GM21381 (cell line): Measurements from ENCODE around the gene ALPK1.

Source experiments
- ATAC-seq: cut with Tn5 transposase; IDR thresholded peaks from one replicate; pipeline ENCODE4 v1.9.1; 2021; ENCODE audit warnings: mild to moderate bottlenecking, moderate library complexity; ENCODE audit not compliant: unreplicated experiment

ALPK1 gene

GRCh38 chr4:112327965-112328733, 31.0 kb downstream of the ALPK1 start:
- peak; percentile 77 for ATAC-seq

DNA sequence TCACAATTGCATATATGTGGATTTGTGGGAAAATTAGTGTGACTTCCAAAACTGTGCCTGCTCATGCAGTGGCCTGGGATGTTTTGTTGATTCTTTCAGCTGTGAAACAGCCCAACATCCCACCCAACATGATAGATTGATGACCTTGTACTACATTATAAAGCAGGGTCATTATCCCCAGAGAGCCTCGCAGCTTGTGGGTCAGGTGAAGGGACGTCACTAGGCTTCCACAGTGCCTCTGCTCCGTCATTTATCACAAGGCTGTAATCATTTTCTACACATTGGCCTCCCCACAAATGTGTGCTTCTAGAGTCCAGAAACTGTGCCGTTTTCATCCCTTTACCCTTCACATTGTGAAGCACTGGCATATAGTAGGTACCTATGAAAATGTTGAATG, 31.6 kb downstream of the ALPK1 start:
- ATAC-seq: no peak

GRCh38 chr4:112329672-112330375, 32.7 kb downstream of the ALPK1 start:
- ATAC-seq: no peak

- no peak for ATAC-seq
These were observed 33.8 kb downstream of the ALPK1 start for GRCh38 chr4:112330921-112331320.

DNA sequence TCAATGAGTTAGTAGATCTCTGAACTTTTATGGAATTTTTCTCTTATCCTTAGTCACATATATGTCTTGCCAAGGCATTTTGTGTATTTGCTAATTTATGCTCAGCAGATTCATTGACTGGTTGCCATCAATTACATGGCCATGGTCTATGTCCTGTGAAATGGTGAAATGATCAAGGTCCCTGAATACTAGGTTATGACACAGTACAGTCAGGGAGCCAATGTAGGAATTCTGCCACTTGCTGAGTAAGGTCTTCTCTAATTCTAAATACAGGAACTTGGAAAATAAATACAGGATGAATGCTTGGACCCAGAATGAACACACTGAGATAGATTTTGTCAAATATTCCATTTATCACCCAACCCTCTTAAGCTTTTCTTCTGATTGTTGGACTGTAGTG, 35.2 kb downstream of the ALPK1 start:
- no peak for ATAC-seq

GRCh38 chr4:112340023-112340422, 42.9 kb downstream of the ALPK1 start:
- no peak for ATAC-seq

DNA sequence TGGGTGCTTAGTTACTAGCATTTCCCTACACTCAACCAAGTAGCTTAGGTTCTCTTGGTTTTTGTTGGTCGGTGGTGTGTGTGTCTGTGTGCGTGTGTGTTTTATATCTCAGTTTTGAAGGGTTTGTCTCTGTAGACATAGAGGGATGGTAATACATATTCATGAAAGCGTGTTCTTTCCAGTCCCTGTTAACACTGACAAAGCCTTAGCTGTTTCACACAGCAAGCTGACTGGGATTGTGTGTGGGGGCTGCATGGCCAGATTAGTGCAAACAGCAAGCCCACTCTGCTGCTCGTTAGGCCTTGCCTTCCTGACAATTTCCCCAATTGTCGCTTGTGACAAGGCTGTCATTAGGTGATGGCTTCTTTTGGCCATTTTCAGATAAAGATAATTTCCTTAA, 43.9 kb downstream of the ALPK1 start:
- ATAC-seq: no peak

- ATAC-seq: no peak
These were observed 46.3 kb downstream of the ALPK1 start for GRCh38 chr4:112343330-112344080.

DNA sequence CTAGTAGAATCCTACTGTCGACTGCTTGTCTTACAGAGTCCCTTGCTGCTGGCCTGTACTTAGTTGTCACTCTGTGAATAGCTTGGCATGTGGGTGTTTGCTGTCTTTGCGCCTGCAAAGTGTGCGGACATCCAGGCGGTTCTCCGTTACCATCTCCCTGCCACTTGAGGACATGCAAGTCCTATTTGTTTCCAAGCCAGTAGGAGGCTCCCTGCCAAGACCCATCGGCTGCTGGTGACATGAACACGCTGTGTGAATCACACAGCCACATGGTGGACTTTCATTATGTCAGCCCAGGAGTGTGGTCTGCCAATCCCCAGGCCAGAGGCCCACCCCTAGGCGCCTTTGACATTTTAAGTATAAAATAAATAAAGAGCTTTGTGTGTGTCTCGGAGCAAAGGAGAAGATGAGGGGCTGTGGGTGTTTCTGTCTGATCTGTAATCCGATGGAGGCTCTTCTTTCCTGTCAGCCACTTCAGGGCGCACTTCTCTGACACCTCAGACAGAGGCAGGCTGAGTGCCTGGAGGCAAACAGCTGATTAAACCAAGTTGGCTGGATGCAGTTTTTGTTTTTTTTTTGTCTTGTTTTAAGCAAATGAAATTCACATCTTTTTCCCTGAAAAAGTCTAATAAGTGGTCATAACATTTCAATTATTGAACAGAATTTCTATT, 51.5 kb downstream of the ALPK1 start:
- no peak for ATAC-seq

DNA sequence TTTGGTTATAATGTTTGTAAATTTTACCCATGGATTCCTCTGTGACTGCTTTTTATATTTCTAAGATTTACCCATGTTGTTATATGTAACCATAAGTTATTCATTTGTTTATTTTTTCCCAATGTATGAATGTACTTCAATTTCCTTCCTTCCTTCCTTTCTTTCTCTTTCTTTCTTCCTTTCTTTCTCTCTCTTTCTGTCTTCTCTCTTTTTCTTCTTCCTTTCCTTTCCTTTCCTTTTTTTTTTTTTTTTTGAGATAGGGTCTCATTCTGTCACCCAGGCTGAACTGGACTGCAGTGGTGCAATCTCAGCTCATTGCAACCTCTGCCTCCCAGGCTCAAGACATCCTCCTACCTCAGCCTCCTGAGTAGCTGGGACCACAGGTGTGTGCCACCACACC, 55.6 kb downstream of the ALPK1 start:
- ATAC-seq: no peak

GRCh38 chr4:112355662-112356061, 58.5 kb downstream of the ALPK1 start:
- no peak for ATAC-seq

GRCh38 chr4:112357453-112357852, 60.3 kb downstream of the ALPK1 start:
- ATAC-seq: no peak

DNA sequence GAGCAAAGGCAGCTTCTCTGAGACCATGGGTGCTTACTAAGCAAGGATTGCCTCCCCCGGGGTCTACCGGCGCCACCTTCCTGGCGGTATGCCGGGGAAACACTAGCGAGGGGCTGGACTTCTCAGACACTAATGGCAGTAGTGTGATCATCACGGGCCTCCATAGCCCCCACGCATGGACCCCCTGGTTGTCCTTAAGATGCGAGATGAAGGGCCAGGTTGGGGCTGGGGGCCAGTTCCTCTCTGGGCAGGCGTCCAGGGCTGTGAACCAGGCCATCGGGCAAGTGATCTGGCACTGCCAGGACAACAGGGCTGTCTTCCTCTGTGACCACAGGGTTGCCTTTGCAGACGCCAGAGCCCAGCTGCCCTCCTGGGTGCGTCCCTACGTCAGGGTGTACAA, 60.7 kb downstream of the ALPK1 start:
- ATAC-seq: no peak

- no peak for ATAC-seq
These were observed 61.2 kb downstream of the ALPK1 start for GRCh38 chr4:112358415-112358814.

DNA sequence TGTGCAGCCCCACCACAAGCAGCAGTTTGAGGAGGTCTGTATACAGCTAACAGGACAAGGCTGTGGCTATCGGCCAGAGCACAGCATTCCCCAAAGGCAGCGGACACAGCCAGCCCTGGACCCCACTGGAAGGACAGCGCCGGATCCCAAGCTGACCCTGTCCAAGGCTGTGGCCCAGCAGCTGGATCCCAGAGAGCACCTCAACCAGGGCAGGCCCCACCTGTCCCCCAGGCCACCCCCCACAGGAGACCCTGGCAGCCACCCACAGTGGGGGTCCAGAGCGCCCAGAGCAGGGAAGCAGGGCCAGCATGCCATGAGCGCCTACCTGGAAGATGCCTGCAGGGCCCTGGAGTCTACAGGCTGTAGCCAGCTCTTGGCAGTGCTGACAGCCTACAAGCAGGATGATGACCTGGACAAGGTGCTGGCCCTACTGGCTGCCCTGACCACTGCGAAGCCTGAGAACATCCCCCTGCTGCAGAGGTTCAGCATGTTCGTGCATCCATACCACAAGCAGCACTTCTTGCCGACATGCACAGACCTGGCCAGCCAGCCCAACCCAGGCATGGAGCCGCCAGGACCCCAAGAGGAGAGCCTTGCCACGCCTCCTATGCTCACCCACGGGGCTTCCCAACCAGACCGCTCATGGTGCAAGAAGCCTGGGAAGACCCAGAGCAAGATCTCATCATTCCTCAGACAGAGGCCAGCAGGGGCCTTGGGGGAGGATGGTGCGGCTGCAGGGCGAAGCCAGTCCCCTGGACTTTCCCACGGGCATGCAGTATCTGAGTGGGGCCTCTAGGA, 62.0 kb downstream of the ALPK1 start:
- ATAC-seq: no peak

GRCh38 chr4:112361181-112361791, 64.1 kb downstream of the ALPK1 start:
- peak; percentile 77 for ATAC-seq

DNA sequence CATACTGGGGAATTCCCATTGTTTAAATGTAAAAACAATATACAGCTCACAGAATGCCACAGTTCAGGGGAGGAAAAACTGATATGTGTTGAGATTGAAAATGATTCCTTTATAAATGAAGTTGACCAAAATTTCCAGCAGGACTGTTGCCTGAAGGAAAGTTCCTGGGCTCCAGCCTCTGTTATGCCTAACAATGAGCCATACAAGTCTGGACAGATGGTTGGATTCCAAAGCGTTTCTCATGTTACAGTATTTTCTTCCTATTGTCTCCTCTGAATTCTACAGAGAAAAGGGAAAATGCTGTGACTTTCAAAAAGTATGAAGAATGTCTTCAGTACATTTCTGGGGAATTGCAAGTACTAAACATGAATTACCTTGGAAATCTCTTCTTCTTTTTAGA, 73.3 kb downstream of the ALPK1 start:
- no peak for ATAC-seq

DNA sequence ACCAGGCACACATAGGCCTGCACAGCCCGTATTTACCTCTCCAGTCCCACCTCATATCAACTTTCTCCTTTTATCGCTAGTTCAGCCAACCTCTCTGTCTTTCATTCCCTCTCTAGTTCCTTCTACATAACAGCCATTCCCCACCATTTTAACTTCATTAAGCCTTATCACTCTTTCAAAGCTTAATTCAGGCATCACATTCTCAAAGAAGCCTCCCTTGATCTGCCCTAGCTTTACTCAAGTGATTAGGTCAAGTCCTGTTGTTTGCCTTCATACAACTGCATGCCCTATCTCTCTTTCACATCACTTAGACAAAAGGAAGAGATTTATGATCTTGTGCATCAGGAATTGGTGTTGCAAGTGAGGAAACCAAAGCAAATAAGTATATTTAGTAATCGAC, 74.2 kb downstream of the ALPK1 start:
- ATAC-seq: no peak

DNA sequence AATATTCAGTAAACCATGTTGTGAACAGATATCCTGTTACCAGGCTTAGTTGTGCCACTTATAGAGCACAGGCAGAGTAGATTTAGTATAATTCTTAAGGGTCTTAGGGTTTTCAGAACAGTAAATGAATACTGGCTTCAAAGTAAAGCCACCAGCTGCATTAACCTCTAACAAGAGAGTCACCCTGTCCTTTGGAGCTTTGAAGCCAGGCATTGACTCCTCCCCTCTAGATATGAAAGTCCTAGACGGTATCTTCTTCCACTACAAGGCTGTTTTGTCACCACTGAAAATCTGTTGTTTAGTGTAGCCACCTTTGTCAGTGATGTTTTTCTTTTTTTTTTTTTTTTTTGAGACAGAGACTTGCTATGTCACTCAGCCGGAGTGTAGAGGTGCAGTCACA, 77.7 kb downstream of the ALPK1 start:
- ATAC-seq: no peak

DNA sequence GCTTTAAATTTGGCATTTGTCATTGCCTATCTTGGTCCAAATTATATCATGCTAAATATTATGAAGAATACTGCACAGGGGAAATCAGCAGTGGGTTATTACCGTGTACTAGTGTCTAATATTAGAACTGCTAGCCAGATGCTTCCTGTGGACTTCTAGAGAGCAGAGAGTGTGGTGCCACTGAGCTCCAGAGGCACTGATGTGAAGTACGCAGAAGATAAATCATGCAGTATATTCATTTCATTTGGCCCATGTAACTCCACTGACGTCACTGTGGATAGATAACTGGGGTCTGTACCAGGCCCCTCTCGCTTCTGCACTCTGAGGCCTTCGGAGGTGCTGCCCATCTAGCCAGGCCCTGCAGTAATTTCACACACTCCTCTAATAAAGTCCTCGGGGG, 80.0 kb downstream of the ALPK1 start:
- no peak for ATAC-seq
